Neutrophil (primary cell): ENCODE results near the gene PAK1.

Source experiments
- H3K27ac ChIP-seq: fragments of 200-600 bp; sonication (generic); 2 replicates; pipeline ENCODE4 v1.5.1; 2016; ENCODE audit warnings: mild to moderate bottlenecking, moderate library complexity
- H3K27me3 ChIP-seq: fragments of 200-600 bp; sonication (generic); 2 replicates; pipeline ENCODE4 v1.6.0; 2016; ENCODE audit warnings: mild to moderate bottlenecking
- H3K36me3 ChIP-seq: fragments of 200-600 bp; sonication (generic); 2 replicates; pipeline ENCODE4 v1.5.1; 2017
- H3K4me1 ChIP-seq, 2 experiments: fragments of 200-600 bp in 1 of 2; sonication (generic) in 1 of 2; 1 replicate in 1 of 2; 2 replicates in 1 of 2; pipeline versions ENCODE4 v1.5.1 to v1.6.1; 2013 to 2016; ENCODE audit warnings: low read depth in 1 of 2, low read length in 1 of 2, mild to moderate bottlenecking in 1 of 2, moderate library complexity in 1 of 2; ENCODE audit not compliant: control insufficient read depth in 1 of 2, insufficient read depth in 1 of 2
- H3K4me3 ChIP-seq, 2 experiments: fragments of 200-600 bp in 1 of 2; sonication (generic) in 1 of 2; 1 replicate in 1 of 2; 2 replicates in 1 of 2; pipeline ENCODE4 v1.5.1; 2013 to 2016; ENCODE audit warnings: low read depth in 1 of 2, low read length in 1 of 2, mild to moderate bottlenecking in 1 of 2, moderate library complexity in 1 of 2
- H3K9me3 ChIP-seq: fragments of 200-600 bp; sonication (generic); 2 replicates; pipeline ENCODE4 v1.5.1; 2016
- CTCF ChIP-seq: fragments of 200-600 bp; sonication (generic); IDR thresholded peaks from 2 replicates; pipeline ENCODE4 v1.5.1; 2016; ENCODE audit warnings: antibody characterized with exemption

PAK1 gene

GRCh38 chr11:77438487-77438886, 35.4 kb downstream of the PAK1 start:
- no peak for TF ChIP-seq CTCF
- Histone ChIP-seq H3K36me3 (no peaks in the 10 kb centered on the region), H3K4me1 (peaks cover 3 to 23% of the 10 kb centered on the region in 2 experiments), H3K27me3 (no peaks in the 10 kb centered on the region), H3K27ac (peak overlapping the region; percentile 28), H3K4me3 (no peak overlapping the region), H3K9me3 (no peaks in the 10 kb centered on the region)

- no peak for TF ChIP-seq CTCF
- Histone ChIP-seq H3K4me3 (no peak overlapping the region), H3K27me3 (no peaks in the 10 kb centered on the region), H3K4me1 (peaks cover 3 to 21% of the 10 kb centered on the region in 2 experiments), H3K27ac (no peak overlapping the region), H3K36me3 (no peaks in the 10 kb centered on the region), H3K9me3 (no peaks in the 10 kb centered on the region)
These were observed 36.9 kb downstream of the PAK1 start for GRCh38 chr11:77436969-77437368.

- TF ChIP-seq CTCF, result no peak
- Histone ChIP-seq H3K4me3 (no peak overlapping the region), H3K36me3 (no peaks in the 10 kb centered on the region), H3K4me1 (peaks cover 3 to 17% of the 10 kb centered on the region in 2 experiments), H3K27me3 (no peaks in the 10 kb centered on the region), H3K27ac (no peak overlapping the region), H3K9me3 (no peaks in the 10 kb centered on the region)
These were observed 37.4 kb downstream of the PAK1 start for GRCh38 chr11:77436506-77436905.

GRCh38 chr11:77435972-77436371, 37.9 kb downstream of the PAK1 start:
- H3K4me3 ChIP-seq, result no peak overlapping the region
- H3K27ac ChIP-seq, result no peak overlapping the region
- TF ChIP-seq CTCF, result no peak
- H3K36me3 ChIP-seq, result no peaks in the 10 kb centered on the region
- no peaks in the 10 kb centered on the region for H3K9me3 ChIP-seq
- H3K27me3 ChIP-seq, result no peaks in the 10 kb centered on the region
- peaks cover 3 to 13% of the 10 kb centered on the region in 2 experiments for H3K4me1 ChIP-seq

- no peaks in the 10 kb centered on the region for H3K27me3 ChIP-seq
- no peak for TF ChIP-seq CTCF
- peaks cover 4 to 26% of the 10 kb centered on the region in 2 experiments for H3K4me1 ChIP-seq
- H3K27ac ChIP-seq, result no peak overlapping the region
- H3K4me3 ChIP-seq, result no peak overlapping the region
- no peaks in the 10 kb centered on the region for H3K9me3 ChIP-seq
- no peaks in the 10 kb centered on the region for H3K36me3 ChIP-seq
These were observed 42.1 kb downstream of the PAK1 start for GRCh38 chr11:77431813-77432212.

GRCh38 chr11:77428598-77428997, 45.3 kb downstream of the PAK1 start:
- peaks cover 4 to 30% of the 10 kb centered on the region in 2 experiments for H3K4me1 ChIP-seq
- no peaks in the 10 kb centered on the region for H3K36me3 ChIP-seq
- no peaks in the 10 kb centered on the region for H3K27me3 ChIP-seq
- no peak for TF ChIP-seq CTCF
- H3K4me3 ChIP-seq, result no peak overlapping the region
- no peaks in the 10 kb centered on the region for H3K9me3 ChIP-seq
- H3K27ac ChIP-seq, result no peak overlapping the region
